ENCODE measurements around the gene ATP2B2. TPM values are rescaled to one million over a fixed set of nuclear protein-coding genes. Genes with fewer than 3 reads are reported as not detected.
"Not testable (repeated sequence)": the region's sequence is repeated elsewhere in the genome, so short reads cannot be mapped to it uniquely, and the experiment has no call there.

The ATP2B2 gene
- total and polyA plus RNA-seq, 8 donors, result 0.11 to 0.75 (median 0.21) TPM

DNA sequence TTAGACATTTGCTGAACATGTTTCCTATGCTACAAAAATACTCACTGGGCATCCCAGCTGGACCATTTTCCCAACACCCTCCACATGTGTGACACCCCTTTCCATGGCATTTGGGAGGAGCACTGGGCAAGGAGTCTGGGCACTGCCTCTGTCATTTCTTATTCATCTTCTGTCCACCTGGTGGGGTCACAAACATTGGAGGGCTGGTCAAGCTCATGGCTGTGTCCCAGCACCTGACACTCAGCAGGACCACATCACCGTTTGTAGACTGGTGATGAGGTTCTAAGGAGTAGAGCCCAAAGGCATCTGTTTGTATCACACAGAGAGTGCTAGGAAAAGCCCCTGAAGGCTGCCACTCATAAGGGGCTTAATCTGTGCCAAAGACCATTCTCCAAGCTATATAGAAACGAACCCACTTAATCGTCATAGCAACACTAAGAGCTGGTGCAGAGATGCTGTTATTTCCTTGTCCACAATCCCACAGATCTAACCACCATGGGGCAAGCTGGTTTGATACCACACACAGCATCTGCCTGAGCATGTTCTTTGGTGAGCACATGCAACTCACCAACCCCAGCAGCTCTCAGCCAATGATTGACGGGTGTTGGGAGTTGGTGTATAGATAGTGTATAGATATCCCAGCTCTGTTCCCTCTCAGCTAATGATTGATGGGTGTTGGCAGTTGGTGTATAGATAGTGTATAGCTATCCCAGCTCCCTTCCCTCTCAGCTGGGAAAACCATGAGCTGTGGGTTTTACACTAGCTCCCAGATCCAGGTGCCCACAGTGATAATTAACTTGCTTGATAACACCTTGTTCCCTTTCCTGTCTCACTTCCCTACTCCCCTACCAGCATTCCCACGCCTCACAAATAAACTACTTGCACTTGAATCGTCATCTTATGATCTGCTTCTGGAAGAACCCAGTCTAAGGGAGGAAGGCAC is 42.7 kb upstream of the ATP2B2 start:
- TF ChIP-seq, protein P1, sequence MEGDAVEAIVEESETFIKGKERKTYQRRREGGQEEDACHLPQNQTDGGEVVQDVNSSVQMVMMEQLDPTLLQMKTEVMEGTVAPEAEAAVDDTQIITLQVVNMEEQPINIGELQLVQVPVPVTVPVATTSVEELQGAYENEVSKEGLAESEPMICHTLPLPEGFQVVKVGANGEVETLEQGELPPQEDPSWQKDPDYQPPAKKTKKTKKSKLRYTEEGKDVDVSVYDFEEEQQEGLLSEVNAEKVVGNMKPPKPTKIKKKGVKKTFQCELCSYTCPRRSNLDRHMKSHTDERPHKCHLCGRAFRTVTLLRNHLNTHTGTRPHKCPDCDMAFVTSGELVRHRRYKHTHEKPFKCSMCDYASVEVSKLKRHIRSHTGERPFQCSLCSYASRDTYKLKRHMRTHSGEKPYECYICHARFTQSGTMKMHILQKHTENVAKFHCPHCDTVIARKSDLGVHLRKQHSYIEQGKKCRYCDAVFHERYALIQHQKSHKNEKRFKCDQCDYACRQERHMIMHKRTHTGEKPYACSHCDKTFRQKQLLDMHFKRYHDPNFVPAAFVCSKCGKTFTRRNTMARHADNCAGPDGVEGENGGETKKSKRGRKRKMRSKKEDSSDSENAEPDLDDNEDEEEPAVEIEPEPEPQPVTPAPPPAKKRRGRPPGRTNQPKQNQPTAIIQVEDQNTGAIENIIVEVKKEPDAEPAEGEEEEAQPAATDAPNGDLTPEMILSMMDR (IDR thresholded peaks at IDR 0.05), result no peak
- no peaks in the 10 kb centered on the region for H3K27me3 ChIP-seq
- no peak for DNase-seq
- 34 to 38% methylated on average over 6 of the region's 6 CpGs for WGBS, 2 donors
- intact Hi-C loops (cut with DNase I), result no loop called here
- no peaks in the 10 kb centered on the region for H3K36me3 ChIP-seq
- no peak overlapping the region for H3K4me3 ChIP-seq
- no peak for ATAC-seq
- no peaks in the 10 kb centered on the region for H3K4me1 ChIP-seq
- FAIRE-seq, result no peak
- H3K27ac ChIP-seq, result no peak overlapping the region
- H3K9me3 ChIP-seq, result no peaks in the 10 kb centered on the region

DNA sequence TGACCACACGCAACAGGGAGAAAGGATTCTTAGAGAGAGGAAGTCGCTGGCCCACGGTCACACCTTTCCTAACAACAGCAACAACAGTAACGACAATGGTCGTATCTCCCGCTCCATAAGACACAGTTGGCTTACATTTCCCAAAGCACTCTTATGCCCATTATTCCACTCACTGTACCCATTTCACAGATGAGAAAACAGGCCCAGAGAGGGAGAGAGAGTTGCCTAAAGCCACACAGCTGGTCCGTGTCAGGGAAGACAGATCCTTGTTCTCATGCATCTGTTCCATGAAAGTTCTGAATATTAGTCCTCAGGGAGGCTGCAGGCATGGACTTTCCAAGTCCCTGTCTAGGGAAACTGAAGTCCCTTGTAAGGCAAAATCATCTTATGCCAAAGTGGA is 42.0 kb upstream of the ATP2B2 start:
- DNase-seq (no peak), ATAC-seq (no peak), FAIRE-seq (no peak)
- H3K27me3 ChIP-seq, result no peaks in the 10 kb centered on the region
- intact Hi-C loops (cut with DNase I), result no loop called here
- no peaks in the 10 kb centered on the region for H3K4me1 ChIP-seq
- no peak overlapping the region for H3K4me3 ChIP-seq
- no peaks in the 10 kb centered on the region for H3K9me3 ChIP-seq
- H3K36me3 ChIP-seq, result no peaks in the 10 kb centered on the region
- no peak overlapping the region for H3K27ac ChIP-seq
- WGBS, 2 donors, result 74 to 87% methylated on average over 7 of the region's 7 CpGs
- TF ChIP-seq, protein P1 (IDR thresholded peaks at IDR 0.05), result no peak

DNA sequence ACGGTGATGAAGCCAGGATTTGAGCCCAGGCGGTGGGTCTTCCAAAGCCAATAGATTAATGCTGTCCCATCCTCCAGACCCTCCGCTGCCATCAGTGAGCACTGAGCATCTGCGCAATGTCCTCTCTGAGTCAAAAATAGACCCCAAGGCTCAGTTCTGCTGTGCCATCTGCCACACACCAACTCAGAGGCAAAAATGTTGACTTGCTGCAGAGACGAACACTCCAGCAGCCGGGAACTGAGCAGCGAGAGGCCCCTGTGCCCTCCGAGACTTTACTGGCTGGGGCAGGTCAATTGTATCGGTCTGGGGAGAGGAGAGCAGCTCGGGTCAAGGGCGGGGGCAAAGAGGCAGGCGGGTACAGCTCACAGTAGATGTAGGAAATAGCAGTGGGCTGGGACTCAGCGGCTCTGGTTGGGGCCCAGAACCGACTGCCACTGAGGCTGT is 41.5 kb upstream of the ATP2B2 start:
- intact Hi-C loops (cut with DNase I), result no loop called here
- no peak for DNase-seq

DNA sequence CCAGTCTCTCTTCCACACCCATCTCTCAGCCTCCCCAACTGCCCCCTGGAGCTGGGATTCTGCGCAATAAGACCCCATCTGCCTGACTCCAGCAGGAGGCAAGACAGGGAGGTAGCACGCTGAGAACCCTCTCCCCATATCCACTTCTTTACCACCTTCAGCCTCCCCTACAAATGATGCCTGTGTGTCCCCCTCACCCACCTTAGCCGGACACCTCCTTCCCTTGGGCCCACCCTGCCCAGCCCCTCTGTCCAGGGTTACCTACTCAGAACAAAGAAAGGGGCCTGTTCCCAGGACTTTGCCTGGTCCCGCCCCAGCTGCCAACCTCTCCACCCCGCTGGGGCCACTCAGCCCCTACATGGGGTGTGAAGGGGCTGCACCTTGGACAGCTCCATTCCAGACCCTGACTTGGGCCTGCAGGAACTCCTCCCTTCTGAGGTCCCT is 40.8 kb upstream of the ATP2B2 start:
- FAIRE-seq, result no peak
- intact Hi-C loops (cut with DNase I), result no loop called here
- Histone ChIP-seq H3K36me3 (no peaks in the 10 kb centered on the region), H3K4me1 (no peaks in the 10 kb centered on the region), H3K27ac (no peak overlapping the region), H3K4me3 (no peak overlapping the region), H3K27me3 (no peaks in the 10 kb centered on the region), H3K9me3 (no peaks in the 10 kb centered on the region)
- WGBS, 2 donors, result 57 to 60% methylated on average over 5 of the region's 5 CpGs
- ATAC-seq, result no peak
- TF ChIP-seq, protein P1 (IDR thresholded peaks at IDR 0.05), result no peak
- no peak for DNase-seq

More for the DNA sequence above, 41.5 kb upstream of the ATP2B2 start:
- H3K4me1 ChIP-seq, result no peaks in the 10 kb centered on the region
- H3K9me3 ChIP-seq, result no peaks in the 10 kb centered on the region
- H3K27me3 ChIP-seq, result no peaks in the 10 kb centered on the region
- no peak overlapping the region for H3K4me3 ChIP-seq
- ATAC-seq (no peak), FAIRE-seq (no peak)
- H3K27ac ChIP-seq, result no peak overlapping the region
- H3K36me3 ChIP-seq, result no peaks in the 10 kb centered on the region
- 72 to 81% methylated on average over 14 of the region's 14 CpGs for WGBS, 2 donors
- TF ChIP-seq, protein P1 (IDR thresholded peaks at IDR 0.05), result no peak

DNA sequence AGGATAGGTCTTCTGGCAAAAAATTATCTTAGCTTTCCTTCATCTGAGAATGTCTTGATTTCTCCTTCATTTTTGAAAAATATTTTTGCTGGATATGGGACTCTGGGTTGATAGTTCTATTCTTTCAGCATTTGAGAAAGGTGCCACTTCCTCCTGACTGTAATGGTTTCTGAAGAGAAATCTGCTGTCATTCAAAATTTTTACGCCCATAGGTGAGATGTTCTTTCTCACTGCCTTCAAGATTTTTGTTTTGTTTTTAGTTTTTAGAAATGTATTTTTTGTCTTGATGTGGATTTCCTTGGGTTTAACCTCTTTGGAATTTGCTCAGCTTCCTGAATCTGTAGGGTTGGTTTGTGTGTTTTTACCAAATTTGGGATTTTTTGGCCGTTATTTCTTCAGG is 37.1 kb upstream of the ATP2B2 start:
- no peak overlapping the region for H3K4me3 ChIP-seq
- intact Hi-C loops (cut with DNase I), result no loop called here
- WGBS, 2 donors, result 44 to 55% methylated on average over 2 of the region's 2 CpGs
- no peaks in the 10 kb centered on the region for H3K36me3 ChIP-seq
- TF ChIP-seq, protein P1 (IDR thresholded peaks at IDR 0.05), result no peak
- no peak for DNase-seq
- no peak for FAIRE-seq
- no peaks in the 10 kb centered on the region for H3K27me3 ChIP-seq
- ATAC-seq, result no peak
- no peaks in the 10 kb centered on the region for H3K9me3 ChIP-seq
- no peak overlapping the region for H3K27ac ChIP-seq
- no peaks in the 10 kb centered on the region for H3K4me1 ChIP-seq

DNA sequence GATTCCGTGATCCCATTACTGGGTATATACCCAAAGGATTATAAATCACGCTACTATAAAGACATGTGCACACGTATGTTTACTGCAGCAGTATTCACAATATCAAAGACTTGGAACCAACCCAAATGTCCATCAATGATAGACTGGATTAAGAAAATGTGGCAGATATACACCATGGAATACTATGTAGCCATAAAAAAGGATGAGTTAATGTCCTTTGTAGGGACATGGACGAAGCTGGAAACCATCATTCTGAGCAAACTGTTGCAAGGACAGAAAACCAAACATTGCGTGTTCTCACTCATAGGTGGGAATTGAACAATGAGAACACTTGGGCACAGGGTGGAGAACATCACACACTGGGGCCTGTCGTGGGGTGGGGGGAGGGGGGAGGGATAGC is 35.0 kb upstream of the ATP2B2 start:
- H3K4me1 ChIP-seq; intact Hi-C loops (cut with DNase I); H3K4me3 ChIP-seq; FAIRE-seq; H3K9me3 ChIP-seq; H3K36me3 ChIP-seq; H3K27me3 ChIP-seq; H3K27ac ChIP-seq; DNase-seq; ATAC-seq: not testable (repeated sequence)
- 68 to 74% methylated on average over 6 of the region's 6 CpGs for WGBS, 2 donors

Data from pancreas (tissue), 10 donors.